Activated CD4-positive, alpha-beta T cell treated with anti-CD3 and anti-CD28 coated beads, Interleukin-2, amount 50 U/mL, for 16 hours (primary cell): Measurements from ENCODE around the gene OR9G1.
"Not testable (repeated sequence)": the region's sequence is repeated elsewhere in the genome, so short reads cannot be mapped to it uniquely, and the experiment has no call there.

Experiments used
- DNase-seq: peaks from one replicate; pipeline ENCODE4 v3.0.0-alpha.2; 2020

Gene OR9G1

GRCh38 chr11:56698795-56699194, at the start of gene OR9G1:
Gene OR9G1, plus strand, starts transcription at chr11:56699095. Its CDS starts 1,293 bp downstream, at chr11:56700388.
- DNase-seq: no peak

DNA sequence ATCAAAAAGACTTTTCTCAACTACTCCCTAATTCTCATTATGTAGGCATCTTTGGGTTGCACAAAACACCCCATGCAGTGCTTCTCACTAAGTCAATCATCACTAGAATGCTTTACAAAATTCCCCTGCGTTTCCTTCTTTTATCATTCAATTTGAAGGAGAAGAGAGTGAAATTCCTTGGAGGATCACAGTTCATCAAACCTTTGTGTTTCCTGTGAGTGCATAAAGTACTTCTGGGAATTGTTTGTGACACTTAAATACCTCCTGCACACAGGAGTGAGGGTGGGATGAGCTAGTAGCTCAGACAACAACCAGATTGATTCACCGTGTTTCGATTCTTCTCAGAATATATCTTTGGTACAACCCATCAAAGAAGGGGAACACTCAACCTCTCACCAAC, 39.1 kb upstream of the OR9G1 start:
- DNase-seq: no peak

- DNase-seq: no peak
Measured at GRCh38 chr11:56663386-56663785, 35.5 kb upstream of the OR9G1 start, which contains the start of gene OR5AR1. Gene OR5AR1, plus strand, starts transcription at chr11:56663686. Its CDS starts 0 bp downstream, at chr11:56663686.

GRCh38 chr11:56670984-56671383, 27.9 kb upstream of the OR9G1 start:
- no peak for DNase-seq

- DNase-seq: no peak
Measured at GRCh38 chr11:56688554-56689100, 10.3 kb upstream of the OR9G1 start.

DNA sequence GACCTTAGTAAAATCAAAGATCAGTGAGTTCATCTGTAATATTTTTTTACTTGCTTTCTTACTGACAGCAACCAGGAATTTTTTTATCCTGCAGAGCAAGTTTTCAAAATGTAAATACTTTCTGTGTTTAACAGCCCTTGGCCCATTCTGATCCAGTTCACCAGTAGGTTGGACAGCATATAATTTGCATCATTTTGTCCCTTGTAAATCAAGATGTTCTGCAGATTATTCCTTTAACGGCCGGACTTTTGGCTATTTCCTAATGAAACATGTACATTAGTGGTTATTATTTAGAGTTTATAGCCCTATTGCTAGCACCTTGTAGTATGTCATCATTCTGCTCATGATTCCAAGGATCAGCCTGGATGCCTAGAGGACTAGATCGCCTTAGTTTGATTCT, 7.7 kb upstream of the OR9G1 start:
- not testable (repeated sequence) for DNase-seq

- no peak for DNase-seq
Measured at GRCh38 chr11:56693428-56693827, 5.5 kb upstream of the OR9G1 start.

DNA sequence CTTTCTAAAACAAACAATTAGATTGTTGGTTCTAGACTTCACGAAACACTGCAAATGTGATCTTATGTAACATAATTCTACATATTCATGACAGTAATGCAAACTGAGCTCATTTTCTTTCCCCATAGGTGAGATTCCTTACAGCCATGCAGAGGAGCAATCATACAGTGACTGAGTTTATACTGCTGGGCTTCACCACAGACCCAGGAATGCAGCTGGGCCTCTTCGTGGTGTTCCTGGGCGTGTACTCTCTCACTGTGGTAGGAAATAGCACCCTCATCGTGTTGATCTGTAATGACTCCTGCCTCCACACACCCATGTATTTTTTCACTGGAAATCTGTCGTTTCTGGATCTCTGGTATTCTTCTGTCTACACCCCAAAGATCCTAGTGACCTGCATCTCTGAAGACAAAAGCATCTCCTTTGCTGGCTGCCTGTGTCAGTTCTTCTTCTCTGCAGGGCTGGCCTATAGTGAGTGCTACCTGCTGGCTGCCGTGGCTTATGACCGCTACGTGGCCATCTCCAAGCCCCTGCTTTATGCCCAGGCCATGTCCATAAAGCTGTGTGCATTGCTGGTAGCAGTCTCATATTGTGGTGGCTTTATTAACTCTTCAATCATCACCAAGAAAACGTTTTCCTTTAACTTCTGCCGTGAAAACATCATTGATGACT, 1.5 kb downstream of the OR9G1 start:
- DNase-seq: no peak

DNA sequence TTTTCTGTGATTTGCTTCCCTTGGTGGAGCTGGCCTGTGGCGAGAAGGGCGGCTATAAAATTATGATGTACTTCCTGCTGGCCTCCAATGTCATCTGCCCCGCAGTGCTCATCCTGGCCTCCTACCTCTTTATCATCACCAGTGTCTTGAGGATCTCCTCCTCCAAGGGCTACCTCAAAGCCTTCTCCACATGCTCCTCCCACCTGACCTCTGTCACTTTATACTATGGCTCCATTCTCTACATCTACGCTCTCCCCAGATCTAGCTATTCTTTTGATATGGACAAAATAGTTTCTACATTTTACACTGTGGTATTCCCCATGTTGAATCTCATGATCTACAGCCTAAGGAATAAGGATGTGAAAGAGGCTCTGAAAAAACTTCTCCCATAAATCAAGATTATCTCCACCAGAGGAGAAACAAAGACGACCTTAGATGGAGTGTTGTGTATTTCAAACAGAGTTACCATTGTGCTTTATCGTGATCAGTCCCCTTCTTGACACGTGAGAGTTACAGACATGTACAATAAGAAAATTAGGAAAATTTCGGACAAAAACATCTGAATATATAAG, 2.1 kb downstream of the OR9G1 start:
- no peak for DNase-seq

DNA sequence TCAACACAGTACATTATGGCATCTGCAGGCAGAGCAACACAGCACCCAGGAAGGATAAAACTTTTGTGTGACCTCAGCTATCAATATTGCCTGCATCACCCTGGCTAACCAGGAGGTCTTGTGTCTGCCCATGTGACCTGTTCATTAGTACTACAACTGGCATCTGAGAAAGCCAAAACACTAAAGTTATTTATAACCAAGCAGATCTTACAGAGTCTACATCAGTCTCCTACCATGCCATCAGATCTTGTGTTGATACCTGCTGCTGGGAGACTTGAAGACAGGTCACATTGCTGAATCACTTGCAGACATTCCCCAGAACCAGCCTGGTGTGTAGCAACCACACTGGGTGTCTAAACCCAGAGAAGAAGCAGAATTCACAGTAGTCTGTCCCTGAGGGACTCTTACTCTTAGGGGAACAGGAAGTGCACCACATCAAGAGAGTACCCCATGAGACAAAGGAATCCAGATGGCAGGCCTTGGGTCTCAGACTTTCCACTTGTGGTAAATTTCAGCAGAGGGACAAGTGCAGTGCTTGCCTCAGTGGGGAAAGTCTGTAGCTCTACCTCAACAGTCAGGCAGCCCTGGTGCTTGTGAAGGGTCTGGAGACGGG, 7.0 kb downstream of the OR9G1 start:
- no peak for DNase-seq

- no peak for DNase-seq
Measured at GRCh38 chr11:56706486-56706885, 7.6 kb downstream of the OR9G1 start.

DNA sequence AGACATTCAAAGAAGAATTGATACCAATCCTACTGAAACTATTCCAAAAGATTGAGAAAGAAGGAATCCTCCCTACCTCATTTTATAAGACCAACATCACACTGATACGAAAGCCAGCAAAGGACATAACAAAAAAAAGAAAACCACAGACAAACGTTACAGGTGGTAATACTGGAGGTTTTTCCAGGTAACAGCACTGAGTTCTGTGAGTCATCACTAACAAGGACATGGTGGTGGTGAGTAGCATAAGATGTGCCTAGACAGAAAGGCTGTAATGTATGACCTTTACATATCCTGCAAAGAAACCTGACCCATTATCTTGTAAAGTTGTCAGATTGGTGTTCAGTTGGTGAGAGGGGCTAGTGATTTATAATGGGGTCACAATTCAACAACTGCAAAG, 15.3 kb downstream of the OR9G1 start:
- DNase-seq: no peak

DNA sequence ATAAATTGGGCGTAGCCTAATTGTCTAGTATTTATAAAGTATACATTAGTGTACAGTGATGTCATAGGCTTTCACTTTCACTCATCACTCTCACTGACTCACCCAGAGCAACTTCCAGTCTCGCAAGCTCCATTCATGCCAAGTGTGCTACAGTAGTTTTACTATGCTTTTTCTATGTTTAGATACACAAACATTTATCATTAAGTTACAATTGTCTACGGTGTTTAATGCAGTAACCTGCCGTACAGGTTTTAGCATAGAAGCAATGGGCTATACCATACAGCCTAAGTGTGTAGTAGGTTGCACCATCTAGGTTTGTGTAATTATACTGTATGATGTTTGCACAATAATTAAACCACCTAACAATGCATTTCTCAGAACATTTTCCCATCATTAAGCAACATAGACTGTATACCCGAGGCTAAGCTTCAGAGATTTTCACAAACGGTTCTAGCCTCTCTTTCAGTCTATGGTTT, 17.5 kb downstream of the OR9G1 start:
- DNase-seq: peak; percentile 34

DNA sequence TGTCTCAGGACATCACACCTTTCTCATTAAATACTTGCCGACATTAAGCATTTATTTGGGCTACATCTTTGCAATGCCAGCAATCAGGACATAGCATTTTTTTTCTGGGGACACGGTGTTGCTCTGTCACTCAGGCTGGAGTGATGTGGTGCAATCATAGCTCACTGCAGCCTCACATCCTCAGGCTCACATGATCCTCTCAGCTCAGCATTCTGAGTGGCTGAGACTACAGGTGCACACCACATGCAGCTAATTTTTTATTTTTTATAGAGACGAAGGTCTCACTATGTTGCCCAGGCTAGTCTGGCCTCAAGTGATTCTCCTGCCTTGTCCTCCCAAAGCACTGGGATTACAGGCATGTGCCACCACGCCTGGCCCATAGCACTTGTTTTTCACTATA, 21.6 kb downstream of the OR9G1 start:
- no peak for DNase-seq

GRCh38 chr11:56740107-56740506, 41.2 kb downstream of the OR9G1 start:
- DNase-seq: no peak

DNA sequence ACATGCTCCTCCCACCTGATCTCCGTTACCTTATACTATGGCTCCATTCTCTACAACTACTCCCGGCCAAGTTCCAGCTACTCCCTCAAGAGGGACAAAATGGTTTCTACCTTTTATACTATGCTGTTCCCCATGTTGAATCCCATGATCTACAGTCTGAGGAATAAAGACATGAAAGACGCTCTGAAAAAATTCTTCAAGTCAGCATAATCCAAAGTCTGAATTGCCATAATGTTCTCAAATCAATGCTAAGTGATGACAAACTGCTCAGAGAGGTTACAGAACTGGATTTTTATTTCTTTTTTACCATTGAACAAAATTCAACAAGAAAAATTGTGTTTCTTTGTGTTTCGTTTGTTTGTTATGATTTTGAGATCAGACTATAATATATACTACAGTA, 42.0 kb downstream of the OR9G1 start:
- DNase-seq: no peak

DNA sequence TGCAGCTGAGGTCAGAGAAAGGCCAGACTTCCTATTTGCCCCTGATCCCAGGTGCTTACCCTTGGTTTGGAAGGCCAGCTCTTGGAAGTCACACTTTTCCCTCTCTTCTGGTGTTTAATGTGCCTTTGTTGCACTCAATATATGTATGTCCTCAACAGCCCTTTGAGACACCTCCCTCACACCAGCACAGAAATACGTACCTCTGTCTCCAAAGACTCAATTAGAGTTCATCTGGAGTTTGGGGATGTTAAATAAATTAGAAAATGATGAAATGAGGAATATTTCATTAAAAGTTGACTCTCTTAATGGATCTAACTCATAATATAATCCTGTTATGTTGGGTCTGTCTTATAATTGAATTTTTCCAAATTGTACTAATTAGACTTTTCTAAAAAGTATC, 49.7 kb downstream of the OR9G1 start, which contains the start of gene OR9G4:
TSS of gene OR9G4 (minus strand) at position 101 of the 400 bp plus-strand sequence. CDS start 4,931 bp downstream, outside the sequence.
- no peak for DNase-seq

DNA sequence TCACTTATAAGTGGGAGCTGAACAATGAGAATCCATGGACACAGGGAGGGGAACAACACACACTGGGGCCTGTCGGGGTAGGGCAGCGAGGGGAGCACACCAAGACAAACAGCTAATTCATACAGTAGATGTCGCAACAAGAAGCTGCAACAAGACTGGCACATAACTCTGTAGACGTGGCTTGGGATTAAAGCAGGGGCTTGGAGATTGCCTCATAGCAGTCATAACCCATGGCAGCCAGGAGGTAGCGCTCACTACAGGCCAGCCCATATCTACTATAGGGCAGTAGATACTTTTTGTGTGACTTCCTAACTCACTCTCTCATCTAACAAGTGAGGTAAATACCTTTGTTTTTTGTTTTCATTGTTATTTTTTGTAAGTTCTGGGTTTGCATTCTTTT, 51.3 kb downstream of the OR9G1 start:
- no peak for DNase-seq

DNA sequence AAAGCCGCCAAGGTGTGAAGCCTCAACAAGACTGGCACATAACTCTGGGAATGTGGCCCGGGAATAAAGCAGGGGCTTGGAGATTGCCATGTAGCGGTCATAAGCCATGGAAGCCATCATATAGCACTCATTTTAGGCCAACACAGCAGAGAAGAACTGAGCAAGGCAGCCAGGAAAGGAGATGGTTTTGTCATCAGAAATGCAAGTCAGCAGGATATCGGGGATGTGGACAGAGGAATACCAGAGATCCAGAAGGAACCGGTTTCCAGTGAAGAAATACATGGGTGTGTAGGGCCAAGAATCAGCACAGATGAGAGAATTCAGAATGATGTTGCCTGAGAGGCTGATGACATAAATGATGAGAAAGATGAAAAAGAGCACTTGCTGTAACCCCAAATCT, 52.6 kb downstream of the OR9G1 start:
- no peak for DNase-seq
